ENCODE results near the gene PKIG.
"Not testable (repeated sequence)": the region's sequence is repeated elsewhere in the genome, so short reads cannot be mapped to it uniquely, and the experiment has no call there.

Gene PKIG

GRCh38 chr20:44582311-44583025 is at the start of gene PKIG:
TSS of gene PKIG (plus strand) at chr20:44582579. CDS start at chr20:44614557, 31,978 bp downstream.
- DNase-seq = no peak

DNA sequence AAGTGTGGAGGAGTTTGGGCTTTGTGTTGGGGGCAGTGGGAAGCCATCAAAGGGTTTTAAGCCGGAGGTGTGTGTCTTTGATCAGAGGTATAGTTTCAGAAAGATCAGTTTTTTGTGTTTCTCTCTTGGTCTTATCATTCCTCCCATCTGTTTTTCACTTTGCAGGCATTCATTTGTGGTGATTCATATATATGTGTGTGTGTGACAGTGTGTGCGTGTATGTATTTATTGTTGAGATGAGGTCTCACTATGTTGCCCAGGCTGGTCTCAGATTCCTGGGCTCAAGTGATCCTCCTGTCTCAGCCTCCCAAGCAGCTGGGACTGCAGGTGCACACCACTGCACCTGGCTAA is 49.4 kb upstream of the PKIG start:
- DNase-seq = no peak

GRCh38 chr20:44533928-44534327 is 48.5 kb upstream of the PKIG start:
- DNase-seq = no peak

- no peak for DNase-seq
Measured at GRCh38 chr20:44536175-44536574, 46.2 kb upstream of the PKIG start.

- DNase-seq = no peak
Measured at GRCh38 chr20:44537993-44538392, 44.4 kb upstream of the PKIG start.

DNA sequence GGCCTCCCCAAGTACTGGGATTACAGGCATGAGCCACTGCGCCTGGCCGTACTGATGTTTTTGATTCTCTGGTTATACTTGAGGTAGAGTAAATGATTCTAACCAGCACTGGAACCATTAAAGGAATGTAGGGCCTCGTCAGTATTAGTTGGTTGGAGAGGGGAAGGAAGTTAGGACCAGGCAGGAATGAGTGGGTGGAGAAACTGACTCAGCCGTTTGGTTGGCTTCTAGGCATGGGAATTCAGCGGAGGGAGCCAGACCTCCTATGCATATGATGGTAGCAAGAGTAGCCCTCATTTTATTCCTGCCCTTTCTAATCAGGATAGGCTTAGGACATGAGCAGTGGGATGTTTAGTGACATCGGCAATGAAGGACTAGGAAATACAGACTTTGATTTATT is 41.5 kb upstream of the PKIG start:
- DNase-seq = no peak

- DNase-seq = no peak
Measured at GRCh38 chr20:44541992-44542391, 40.4 kb upstream of the PKIG start.

GRCh38 chr20:44542890-44543289 is 39.5 kb upstream of the PKIG start:
- no peak for DNase-seq

GRCh38 chr20:44543358-44543757 is 39.0 kb upstream of the PKIG start:
- DNase-seq = no peak

GRCh38 chr20:44544263-44544662 is 38.1 kb upstream of the PKIG start:
- no peak for DNase-seq

DNA sequence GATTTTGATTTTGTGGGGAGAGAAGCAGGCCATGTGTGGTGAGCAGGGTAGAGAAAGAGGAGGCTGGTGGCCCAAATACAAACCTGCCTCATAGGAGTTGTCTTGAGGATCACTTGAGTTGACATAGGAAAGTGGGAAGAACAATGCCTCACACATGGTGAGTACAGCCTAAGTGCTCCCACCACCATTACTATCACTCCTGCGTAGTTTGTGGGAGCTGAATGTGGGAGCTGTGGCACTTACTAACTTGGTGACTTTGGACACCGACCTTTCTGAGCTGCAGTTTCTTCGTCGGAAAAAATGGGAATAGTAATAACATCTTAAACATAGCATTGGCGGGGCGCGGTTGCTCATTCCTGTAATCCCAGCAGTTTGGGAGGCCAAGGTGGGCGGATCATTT is 35.0 kb upstream of the PKIG start:
- no peak for DNase-seq

- no peak for DNase-seq
Measured at GRCh38 chr20:44549123-44549522, 33.3 kb upstream of the PKIG start.

- no peak for DNase-seq
Measured at GRCh38 chr20:44552050-44552449, 30.3 kb upstream of the PKIG start.

GRCh38 chr20:44552568-44552949 is 29.8 kb upstream of the PKIG start:
- DNase-seq = no peak

GRCh38 chr20:44552950-44553908 is 29.1 kb upstream of the PKIG start:
- DNase-seq = no peak

DNA sequence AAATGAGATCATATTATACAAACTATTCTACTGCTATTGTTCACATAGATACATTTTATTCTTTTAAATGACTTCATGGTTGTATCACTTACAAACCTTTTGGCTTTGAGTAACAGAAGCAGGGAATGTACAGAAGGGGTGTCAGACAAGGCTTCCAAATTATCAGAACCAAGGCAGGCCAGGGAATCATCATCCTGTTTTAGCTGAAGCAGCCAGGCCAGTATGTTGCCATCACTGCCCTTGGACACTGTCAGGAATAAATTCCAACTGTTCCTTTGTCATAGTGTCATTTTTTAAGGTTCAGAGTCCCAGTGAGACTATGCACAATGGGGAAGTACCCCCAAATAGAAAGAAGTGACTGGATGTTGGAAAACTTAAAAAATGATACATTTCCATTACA is 23.1 kb upstream of the PKIG start:
- no peak for DNase-seq

DNA sequence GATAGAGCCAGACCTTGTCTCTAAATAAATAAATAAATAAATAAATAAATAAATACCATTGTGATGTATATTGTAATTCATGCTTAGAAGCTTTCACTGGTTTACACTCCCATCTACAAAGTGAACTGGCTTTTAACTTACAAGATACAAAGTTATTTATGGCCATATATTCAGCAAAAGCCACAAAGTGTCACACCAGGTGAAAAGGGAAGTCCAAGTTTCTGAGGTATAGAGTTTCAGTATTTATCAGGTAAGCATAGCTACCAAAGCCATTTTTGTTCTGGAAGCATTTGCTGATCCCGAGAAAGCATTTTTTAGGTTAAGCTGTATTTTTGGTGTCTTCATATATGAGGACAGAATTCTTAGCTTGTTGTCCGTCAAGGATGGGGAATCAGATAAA is 22.1 kb upstream of the PKIG start:
- DNase-seq = no peak

DNA sequence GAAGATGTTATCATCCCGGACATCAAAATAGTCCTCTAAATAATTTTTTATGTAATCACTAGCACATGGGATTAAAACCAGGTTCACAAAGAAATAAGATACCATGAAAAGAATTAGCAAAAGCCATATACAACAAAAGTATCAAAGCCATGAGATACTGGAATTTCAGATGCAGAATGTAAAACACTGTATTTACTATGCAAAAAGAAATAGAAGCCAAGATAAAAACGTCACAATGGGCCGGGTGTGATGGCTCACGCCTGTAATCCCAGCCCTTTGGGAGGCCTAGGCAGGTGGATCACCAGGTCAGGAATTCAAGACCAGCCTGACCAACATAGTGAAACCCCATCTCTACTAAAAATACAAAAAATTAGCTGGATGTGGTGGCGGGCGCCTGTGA is 21.6 kb upstream of the PKIG start:
- not testable (repeated sequence) for DNase-seq

DNA sequence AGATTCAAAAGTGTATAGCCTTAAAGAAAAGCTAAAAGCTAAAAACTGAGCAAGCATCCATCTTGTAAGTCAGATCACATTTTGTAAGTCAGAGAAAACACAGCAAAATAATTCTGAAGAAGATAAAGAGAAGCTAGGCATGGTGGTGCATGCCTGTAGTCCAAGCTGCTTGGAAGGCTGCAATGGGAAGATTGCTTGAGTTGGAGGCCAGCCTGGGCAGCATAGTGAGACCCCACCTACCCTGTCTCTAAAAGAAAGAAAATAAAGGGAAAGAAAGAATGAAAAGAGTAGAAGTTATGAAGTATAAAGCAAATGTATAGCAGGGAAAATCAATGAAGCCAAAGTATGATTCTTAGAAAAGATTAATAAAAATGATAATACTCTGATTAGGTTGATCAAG is 20.5 kb upstream of the PKIG start:
- DNase-seq = no peak

DNA sequence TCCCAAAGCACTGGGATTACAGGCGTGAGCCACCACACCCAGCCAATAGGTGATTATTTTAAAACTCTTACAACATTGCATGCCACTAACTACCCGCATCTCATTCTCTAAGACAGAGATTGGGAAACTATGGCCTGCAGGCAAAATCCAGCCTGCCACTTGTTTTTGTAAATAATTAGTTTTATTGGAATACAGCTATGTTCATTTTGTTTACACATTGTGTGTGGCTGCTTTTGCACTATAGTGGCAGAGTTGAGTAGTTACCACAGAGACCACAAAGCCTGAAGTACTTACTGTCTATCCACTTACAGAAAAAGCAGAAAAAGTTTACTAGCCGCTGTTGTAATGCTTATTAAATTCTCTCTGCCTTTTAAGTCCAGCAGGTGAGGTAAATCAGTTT is 16.4 kb upstream of the PKIG start:
- DNase-seq = no peak

DNA sequence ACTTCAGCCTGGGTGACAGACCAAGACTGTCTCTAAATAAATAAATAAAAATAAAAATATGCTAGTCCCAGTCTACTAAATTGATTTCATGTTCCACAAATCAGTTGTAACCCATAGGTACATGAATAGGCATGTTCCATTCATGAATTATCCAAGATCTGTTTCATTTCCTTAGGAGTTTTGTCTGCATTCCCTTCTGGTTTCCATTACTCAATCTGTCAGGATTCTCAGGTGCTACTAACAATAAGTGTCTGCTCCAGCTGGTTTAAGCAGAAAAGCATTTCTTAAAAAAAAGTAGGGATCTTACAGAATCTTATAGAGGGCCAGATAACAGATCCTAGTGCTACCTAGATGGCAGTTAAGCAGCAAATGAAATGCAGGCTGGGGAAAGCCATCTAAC is 15.6 kb upstream of the PKIG start:
- DNase-seq = no peak

DNA sequence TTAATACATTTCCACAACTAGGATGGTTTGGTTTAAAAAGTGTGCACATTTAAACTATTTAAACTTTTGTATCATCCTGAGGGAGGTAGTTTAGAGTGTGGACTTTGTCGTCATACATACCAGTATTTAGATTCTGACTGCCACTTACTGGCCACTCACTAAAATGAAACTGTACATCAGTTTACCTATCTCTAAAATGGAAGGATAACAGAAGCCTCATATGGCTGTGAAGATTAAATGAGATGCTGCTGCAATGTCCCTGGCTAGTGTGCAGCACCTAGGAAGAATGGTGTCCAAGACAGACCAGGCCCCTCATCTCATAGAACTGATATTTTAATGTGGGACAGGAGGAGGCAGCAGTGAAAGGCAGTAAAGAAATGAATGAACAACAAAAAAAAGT is 12.0 kb upstream of the PKIG start:
- no peak for DNase-seq

DNA sequence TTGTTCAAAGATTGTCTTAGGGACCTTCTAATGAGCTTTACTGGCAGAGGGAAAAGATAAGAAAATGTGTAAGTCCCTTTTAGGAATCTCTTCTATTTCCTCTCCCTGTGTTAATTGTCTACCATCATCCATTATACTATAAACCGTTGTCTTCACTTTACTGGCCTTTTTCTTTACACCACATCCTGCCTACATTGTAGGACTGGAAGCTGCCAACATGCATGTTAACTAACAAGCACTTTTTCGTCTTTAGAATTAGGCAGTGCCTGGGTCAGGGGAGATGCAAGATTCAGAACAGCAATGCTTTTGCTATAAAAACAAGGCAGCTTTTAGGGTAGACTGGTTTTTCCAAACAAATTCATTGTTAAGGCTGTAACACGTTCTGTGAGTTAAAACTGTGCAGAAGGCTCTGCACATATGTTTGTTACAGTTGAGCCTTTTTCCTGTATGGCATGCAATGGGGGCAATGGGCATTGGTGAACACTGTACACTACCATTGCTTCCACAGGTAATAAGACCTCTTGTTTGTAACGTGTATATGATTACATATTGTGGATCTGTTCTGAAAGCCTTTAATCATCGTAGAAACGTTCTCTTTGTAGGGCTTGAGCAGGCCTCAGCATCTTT is 10.9 kb upstream of the PKIG start:
- no peak for DNase-seq
